Thyroid gland (tissue), 4 donors: ENCODE data around the gene FOXF1. TPM values are rescaled to one million over a fixed set of nuclear protein-coding genes. Genes with fewer than 3 reads are reported as not detected.

Experiments used
- DNase-seq, 2 donors: peaks; one replicate each; pipeline ENCODE4 v3.0.0-alpha.2; 2019
- H3K27ac ChIP-seq, 3 donors: fragments of 200-600 bp; sonication (generic); 1 replicate in 2 of 3; 2 replicates in 1 of 3; pipeline ENCODE4 v1.5.1; 2016 to 2019; ENCODE audit warnings: mild to moderate bottlenecking in 1 of 3, moderate library complexity in 1 of 3
- H3K27me3 ChIP-seq: fragments of 200-600 bp; sonication (generic); one replicate; pipeline ENCODE4 v1.5.1; 2019
- H3K36me3 ChIP-seq, 2 donors: fragments of 200-600 bp; sonication (generic); one replicate each; pipeline ENCODE4 v1.5.1; 2016 to 2019
- H3K4me1 ChIP-seq, 2 donors: fragments of 200-600 bp; sonication (generic); one replicate each; pipeline ENCODE4 v1.5.1; 2017 to 2019
- H3K4me3 ChIP-seq, 3 donors: fragments of 200-600 bp; sonication (generic); replicated peaks in 1 of 3; 1 replicate in 2 of 3; 2 replicates in 1 of 3; pipeline ENCODE4 v1.5.1; 2016; ENCODE audit warnings: mild to moderate bottlenecking in 1 of 3
- H3K9me3 ChIP-seq: fragments of 200-600 bp; sonication (generic); one replicate; pipeline ENCODE4 v1.5.1; 2017
- POLR2A ChIP-seq, 2 donors: fragments of 450-650 bp; IDR thresholded peaks; one replicate each; pipeline ENCODE4 v1.6.1; 2017; ENCODE audit warnings: antibody characterized with exemption in 2 of 2, mild to moderate bottlenecking in 2 of 2, moderate library complexity in 1 of 2
- WGBS, 2 donors: methylation state at CpG; one replicate each; pipeline ENCODE4 v1.1.5; 2017; 5-methylcytosine and 5-hydroxymethylcytosine counted together
- intact Hi-C: fragments of 100-400 bp; cut with DNase I; formaldehyde crosslinking; loops from one replicate; pipeline ENCODE4 v1.15.1; 2023
- total RNA-seq, 4 donors: library from RNA; depleted of rRNA; stranded (reverse); fragments of >200 nt; gene quantifications; one replicate each; pipeline ENCODE4 v1.2.3, GENCODE V29; 2016
- TF ChIP-seq, protein P1 (sequence below), 6 experiments: fragments of 200-600 bp in 3 of 6; fragments of 450-650 bp in 3 of 6; sonication (generic) in 3 of 6; IDR thresholded peaks; one replicate each; pipeline ENCODE4 v1.5.1; 2016 to 2019; ENCODE audit warnings: antibody characterized with exemption in 6 of 6, mild to moderate bottlenecking in 2 of 6, inconsistent platforms in 1 of 6, moderate library complexity in 1 of 6

The FOXF1 gene
- total RNA-seq, 4 donors from 2014 or later, result 1.5 to 3.7 (median 2.3) TPM

DNA sequence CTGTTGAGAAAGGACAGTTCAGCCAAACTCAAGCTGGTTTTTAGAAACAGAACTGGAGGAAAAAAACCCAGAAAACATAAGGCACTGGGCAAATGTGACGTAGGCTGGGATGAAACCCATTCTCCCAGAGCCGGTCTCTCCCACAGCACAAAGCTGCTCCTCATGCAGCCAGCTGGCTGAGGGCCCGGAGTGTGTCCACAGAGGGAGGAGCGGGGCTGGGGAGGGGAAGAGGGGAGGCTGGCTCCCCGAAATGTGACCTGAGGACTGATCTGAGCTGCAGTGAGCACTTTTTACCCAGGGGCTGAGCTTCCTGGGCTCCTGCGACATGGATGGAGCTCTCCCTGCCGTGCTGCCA, 20.8 kb downstream of the FOXF1 start:
- Histone ChIP-seq H3K27ac (no peak overlapping the region), H3K9me3 (no peaks in the 10 kb centered on the region), H3K4me1 (no peaks in the 10 kb centered on the region), H3K27me3 (no peaks in the 10 kb centered on the region), H3K4me3 (no peak overlapping the region), H3K36me3 (peaks cover 0 to 6% of the 10 kb centered on the region in 2 donors)
- no peak for DNase-seq
- TF ChIP-seq, protein P1, sequence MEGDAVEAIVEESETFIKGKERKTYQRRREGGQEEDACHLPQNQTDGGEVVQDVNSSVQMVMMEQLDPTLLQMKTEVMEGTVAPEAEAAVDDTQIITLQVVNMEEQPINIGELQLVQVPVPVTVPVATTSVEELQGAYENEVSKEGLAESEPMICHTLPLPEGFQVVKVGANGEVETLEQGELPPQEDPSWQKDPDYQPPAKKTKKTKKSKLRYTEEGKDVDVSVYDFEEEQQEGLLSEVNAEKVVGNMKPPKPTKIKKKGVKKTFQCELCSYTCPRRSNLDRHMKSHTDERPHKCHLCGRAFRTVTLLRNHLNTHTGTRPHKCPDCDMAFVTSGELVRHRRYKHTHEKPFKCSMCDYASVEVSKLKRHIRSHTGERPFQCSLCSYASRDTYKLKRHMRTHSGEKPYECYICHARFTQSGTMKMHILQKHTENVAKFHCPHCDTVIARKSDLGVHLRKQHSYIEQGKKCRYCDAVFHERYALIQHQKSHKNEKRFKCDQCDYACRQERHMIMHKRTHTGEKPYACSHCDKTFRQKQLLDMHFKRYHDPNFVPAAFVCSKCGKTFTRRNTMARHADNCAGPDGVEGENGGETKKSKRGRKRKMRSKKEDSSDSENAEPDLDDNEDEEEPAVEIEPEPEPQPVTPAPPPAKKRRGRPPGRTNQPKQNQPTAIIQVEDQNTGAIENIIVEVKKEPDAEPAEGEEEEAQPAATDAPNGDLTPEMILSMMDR (IDR thresholded peaks at IDR 0.05), result no peak
- TF ChIP-seq POLR2A (IDR thresholded peaks at IDR 0.05), result no peak
- intact Hi-C loops, result no loop called here
- 70% methylated on average over 7 of the region's 7 CpGs for WGBS, 2 donors

DNA sequence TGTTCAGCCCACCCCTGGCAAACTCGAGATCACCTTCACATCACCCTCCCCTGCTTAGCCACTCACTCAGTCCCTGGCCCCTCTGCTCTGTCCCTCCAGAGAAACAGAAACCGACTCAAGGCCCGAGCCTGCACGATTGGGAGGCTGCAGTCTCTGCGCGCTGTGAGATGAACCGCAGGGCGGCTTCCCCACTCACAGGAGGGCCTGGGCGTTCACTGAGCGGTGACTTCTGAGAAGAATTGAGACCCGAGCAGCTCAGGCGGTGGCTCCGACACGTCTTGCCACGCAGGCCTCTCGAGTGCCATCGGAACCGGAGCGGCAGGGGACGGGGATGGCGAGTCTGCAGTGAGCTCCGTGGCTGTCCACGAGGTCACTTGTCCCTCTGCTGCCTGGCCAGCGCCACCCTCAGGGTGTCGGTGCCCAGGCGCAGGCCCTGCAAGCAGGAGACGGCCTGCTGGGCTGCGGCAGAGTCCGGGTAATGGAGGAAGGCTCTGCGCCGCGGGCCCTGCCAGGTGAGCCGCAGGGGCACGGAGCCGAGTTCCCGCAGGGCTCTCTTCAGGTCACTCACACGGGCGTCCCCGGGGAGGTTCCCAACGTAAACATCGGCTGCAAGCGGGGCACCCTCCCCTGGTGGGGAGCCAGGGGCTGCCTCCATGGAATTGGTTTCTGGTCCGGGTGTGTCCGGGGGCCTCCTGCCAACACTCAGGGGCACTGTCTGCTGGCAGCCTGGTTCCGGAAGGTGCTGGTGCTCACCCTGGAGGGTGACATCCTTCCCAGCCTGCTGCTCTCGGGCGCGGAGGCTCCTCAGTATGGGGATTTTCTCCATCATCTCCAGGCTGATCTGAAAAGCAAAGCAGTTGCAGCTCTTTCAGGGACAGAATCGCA, 21.6 kb downstream of the FOXF1 start:
- H3K36me3 ChIP-seq, result peaks cover 0 to 6% of the 10 kb centered on the region in 2 donors
- TF ChIP-seq, protein P1 (IDR thresholded peaks at IDR 0.05), result no peak
- no peak for TF ChIP-seq POLR2A (IDR thresholded peaks at IDR 0.05)
- WGBS, 2 donors, result 92% methylated on average over 20 to 40 of the region's 49 CpGs
- no peak overlapping the region for H3K27ac ChIP-seq
- H3K9me3 ChIP-seq, result no peaks in the 10 kb centered on the region
- no peaks in the 10 kb centered on the region for H3K27me3 ChIP-seq
- H3K4me1 ChIP-seq, result no peaks in the 10 kb centered on the region
- no peak overlapping the region for H3K4me3 ChIP-seq
- DNase-seq, result no peak
- intact Hi-C loops, result no loop called here

- 90 to 100% methylated on average over 4 to 5 of the region's 7 CpGs for WGBS, 2 donors
- Histone ChIP-seq H3K27me3 (no peaks in the 10 kb centered on the region), H3K4me3 (no peak overlapping the region), H3K4me1 (no peaks in the 10 kb centered on the region), H3K36me3 (peaks cover 0 to 7% of the 10 kb centered on the region in 2 donors), H3K27ac (no peak overlapping the region), H3K9me3 (no peaks in the 10 kb centered on the region)
- TF ChIP-seq, protein P1 (IDR thresholded peaks at IDR 0.05), result no peak
- no peak for TF ChIP-seq POLR2A (IDR thresholded peaks at IDR 0.05)
- intact Hi-C loops, result no loop called here
- DNase-seq, result no peak
Observed at GRCh38 chr16:86532526-86532815, 22.1 kb downstream of the FOXF1 start.

GRCh38 chr16:86533076-86533475, 22.7 kb downstream of the FOXF1 start:
- no peaks in the 10 kb centered on the region for H3K4me1 ChIP-seq
- H3K36me3 ChIP-seq, result peaks cover 0 to 13% of the 10 kb centered on the region in 2 donors
- TF ChIP-seq POLR2A (IDR thresholded peaks at IDR 0.05), result no peak
- TF ChIP-seq, protein P1 (IDR thresholded peaks at IDR 0.05), result no peak
- 97 to 98% methylated on average over 8 of the region's 8 CpGs for WGBS, 2 donors
- H3K27ac ChIP-seq, result no peak overlapping the region
- DNase-seq, result no peak
- no peaks in the 10 kb centered on the region for H3K9me3 ChIP-seq
- no peak overlapping the region for H3K4me3 ChIP-seq
- H3K27me3 ChIP-seq, result no peaks in the 10 kb centered on the region
- intact Hi-C loops, result no loop called here

GRCh38 chr16:86533767-86534351, 23.5 kb downstream of the FOXF1 start:
- Histone ChIP-seq H3K27me3 (no peaks in the 10 kb centered on the region), H3K4me3 (no peak overlapping the region), H3K4me1 (no peaks in the 10 kb centered on the region), H3K27ac (no peak overlapping the region), H3K9me3 (no peaks in the 10 kb centered on the region), H3K36me3 (peaks cover under 1 to 21% of the 10 kb centered on the region in 2 donors)
- no peak for DNase-seq
- intact Hi-C loops, result no loop called here
- WGBS, 2 donors, result 94 to 97% methylated on average over 8 of the region's 8 CpGs
- TF ChIP-seq, protein P1 (IDR thresholded peaks at IDR 0.05), result no peak
- no peak for TF ChIP-seq POLR2A (IDR thresholded peaks at IDR 0.05)
